Nephron (organoid): ENCODE measurements around the gene FREM1.

ENCODE experiments used
- H3K27ac Mint-ChIP-seq, 3 experiments: 2 replicates each; pipeline ENCODE4 v1.8.0; 2020; ENCODE audit warnings: mixed read lengths in 3 of 3, mild to moderate bottlenecking in 2 of 3, moderate library complexity in 1 of 3
- H3K27me3 Mint-ChIP-seq: 2 replicates; pipeline ENCODE4 v1.8.0; 2021; ENCODE audit warnings: low read depth, mild to moderate bottlenecking, moderate library complexity, mixed read lengths
- H3K36me3 Mint-ChIP-seq: 2 replicates; pipeline ENCODE4 v1.8.0; 2020; ENCODE audit warnings: low read depth, mixed read lengths
- H3K4me1 Mint-ChIP-seq: 2 replicates; pipeline ENCODE4 v1.8.0; 2020; ENCODE audit warnings: mixed read lengths
- H3K4me3 Mint-ChIP-seq, 3 experiments: 2 replicates each; pipeline ENCODE4 v1.8.0; 2020; ENCODE audit warnings: mild to moderate bottlenecking in 3 of 3, mixed read lengths in 3 of 3, moderate library complexity in 2 of 3
- H3K9me3 Mint-ChIP-seq: 2 replicates; pipeline ENCODE4 v1.8.0; 2020; ENCODE audit warnings: mixed read lengths
- TF ChIP-seq, protein P1 (sequence below), 3 experiments: fragments of 200-600 bp; sonication (generic); IDR thresholded peaks; one replicate each; pipeline ENCODE4 v1.5.0; 2021; ENCODE audit warnings: antibody characterized with exemption in 3 of 3; ENCODE audit not compliant: unreplicated experiment in 3 of 3

FREM1 gene

GRCh38 chr9:14893280-14893679 is 16.9 kb downstream of the FREM1 start:
- H3K27ac Mint-ChIP-seq = no peak overlapping the region
- no peaks in the 10 kb centered on the region for H3K27me3 Mint-ChIP-seq
- peaks cover 15% of the 10 kb centered on the region for H3K4me1 Mint-ChIP-seq
- peaks cover 71% of the 10 kb centered on the region for H3K36me3 Mint-ChIP-seq
- H3K9me3 Mint-ChIP-seq = peaks cover 6% of the 10 kb centered on the region
- no peak overlapping the region for H3K4me3 Mint-ChIP-seq
- TF ChIP-seq, protein P1, sequence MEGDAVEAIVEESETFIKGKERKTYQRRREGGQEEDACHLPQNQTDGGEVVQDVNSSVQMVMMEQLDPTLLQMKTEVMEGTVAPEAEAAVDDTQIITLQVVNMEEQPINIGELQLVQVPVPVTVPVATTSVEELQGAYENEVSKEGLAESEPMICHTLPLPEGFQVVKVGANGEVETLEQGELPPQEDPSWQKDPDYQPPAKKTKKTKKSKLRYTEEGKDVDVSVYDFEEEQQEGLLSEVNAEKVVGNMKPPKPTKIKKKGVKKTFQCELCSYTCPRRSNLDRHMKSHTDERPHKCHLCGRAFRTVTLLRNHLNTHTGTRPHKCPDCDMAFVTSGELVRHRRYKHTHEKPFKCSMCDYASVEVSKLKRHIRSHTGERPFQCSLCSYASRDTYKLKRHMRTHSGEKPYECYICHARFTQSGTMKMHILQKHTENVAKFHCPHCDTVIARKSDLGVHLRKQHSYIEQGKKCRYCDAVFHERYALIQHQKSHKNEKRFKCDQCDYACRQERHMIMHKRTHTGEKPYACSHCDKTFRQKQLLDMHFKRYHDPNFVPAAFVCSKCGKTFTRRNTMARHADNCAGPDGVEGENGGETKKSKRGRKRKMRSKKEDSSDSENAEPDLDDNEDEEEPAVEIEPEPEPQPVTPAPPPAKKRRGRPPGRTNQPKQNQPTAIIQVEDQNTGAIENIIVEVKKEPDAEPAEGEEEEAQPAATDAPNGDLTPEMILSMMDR (IDR thresholded peaks at IDR 0.05; ENCODE audit: unreplicated experiment in 3 of 3) = no peak

DNA sequence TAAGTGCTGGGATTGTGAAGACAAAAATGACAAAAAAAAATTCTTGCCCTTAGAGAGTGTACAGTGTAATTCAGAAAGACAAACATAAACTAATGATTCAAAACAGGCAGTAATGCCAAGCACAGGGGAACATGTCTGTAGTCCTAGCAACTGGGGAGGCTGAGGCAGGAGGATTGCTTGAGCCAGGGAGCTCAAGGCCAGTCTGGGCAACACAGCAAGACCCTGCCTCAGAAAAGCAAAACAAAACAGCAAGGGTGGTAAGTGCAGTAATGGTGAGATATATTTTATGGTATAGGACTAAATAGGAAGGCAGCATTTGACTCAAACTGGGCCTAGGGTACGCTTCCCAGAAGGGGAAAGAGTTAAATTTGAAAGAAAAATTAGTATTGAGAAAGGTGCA is 18.9 kb downstream of the FREM1 start:
- no peaks in the 10 kb centered on the region for H3K27me3 Mint-ChIP-seq
- peaks cover 6% of the 10 kb centered on the region for H3K9me3 Mint-ChIP-seq
- peak overlapping the region in 2 of 3 experiments; percentile 14 to 18 for H3K27ac Mint-ChIP-seq
- peaks cover 65% of the 10 kb centered on the region for H3K36me3 Mint-ChIP-seq
- peaks cover 24% of the 10 kb centered on the region for H3K4me1 Mint-ChIP-seq
- H3K4me3 Mint-ChIP-seq = no peak overlapping the region
- TF ChIP-seq, protein P1 (IDR thresholded peaks at IDR 0.05; ENCODE audit: unreplicated experiment in 3 of 3) = no peak

- H3K27me3 Mint-ChIP-seq = no peaks in the 10 kb centered on the region
- H3K4me1 Mint-ChIP-seq = peaks cover 28% of the 10 kb centered on the region
- no peak overlapping the region for H3K4me3 Mint-ChIP-seq
- peaks cover 63% of the 10 kb centered on the region for H3K36me3 Mint-ChIP-seq
- peak overlapping the region; percentile 34 to 79 (median 62) for H3K27ac Mint-ChIP-seq
- H3K9me3 Mint-ChIP-seq = peaks cover 6% of the 10 kb centered on the region
- TF ChIP-seq, protein P1 (IDR thresholded peaks at IDR 0.05; ENCODE audit: unreplicated experiment in 3 of 3) = no peak
Measured at GRCh38 chr9:14889451-14889850, 20.8 kb downstream of the FREM1 start.

DNA sequence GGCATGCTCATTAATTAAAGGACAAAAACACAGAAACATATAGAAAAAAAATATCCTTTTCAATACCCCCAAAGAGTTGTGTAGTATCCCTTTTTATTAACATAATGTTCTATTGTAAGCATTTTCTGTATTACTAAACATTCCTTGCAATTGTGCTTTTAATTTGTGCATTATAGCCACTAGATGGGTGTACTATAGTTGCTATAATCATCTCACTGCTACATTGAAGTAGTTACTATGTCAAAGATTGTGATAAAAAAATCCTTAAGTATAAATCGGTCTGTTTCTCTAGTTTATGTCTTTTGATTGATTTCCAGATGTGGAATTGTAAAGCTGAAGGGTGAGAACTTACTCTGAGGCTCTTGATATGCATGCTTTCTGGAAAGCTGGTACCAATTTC is 21.4 kb downstream of the FREM1 start:
- peaks cover 64% of the 10 kb centered on the region for H3K36me3 Mint-ChIP-seq
- TF ChIP-seq, protein P1 (IDR thresholded peaks at IDR 0.05; ENCODE audit: unreplicated experiment in 3 of 3) = no peak
- no peak overlapping the region for H3K4me3 Mint-ChIP-seq
- H3K4me1 Mint-ChIP-seq = peaks cover 32% of the 10 kb centered on the region
- H3K27ac Mint-ChIP-seq = peak overlapping the region; percentile 34 to 79 (median 62)
- H3K9me3 Mint-ChIP-seq = peaks cover 6% of the 10 kb centered on the region
- H3K27me3 Mint-ChIP-seq = no peaks in the 10 kb centered on the region

DNA sequence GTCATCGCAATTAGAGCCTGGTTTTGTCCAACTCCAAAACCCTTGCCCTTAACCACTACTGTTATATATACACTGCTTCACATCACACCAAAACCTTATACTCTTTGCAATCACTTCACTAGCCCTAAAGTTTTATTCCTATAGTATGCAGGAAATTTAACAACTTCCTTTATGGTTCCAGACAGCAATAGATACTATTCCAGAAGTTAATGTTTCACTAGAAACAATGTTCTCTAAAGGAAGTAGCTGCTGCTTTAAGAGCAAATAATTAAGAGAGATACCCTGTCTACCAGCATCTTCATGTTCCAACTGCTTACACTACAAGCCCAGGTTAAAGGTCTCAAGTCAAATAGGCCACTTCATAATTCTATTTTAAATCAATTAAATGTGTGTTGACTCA is 22.0 kb downstream of the FREM1 start:
- Mint-ChIP-seq H3K9me3 (peaks cover 3% of the 10 kb centered on the region), H3K4me3 (no peak overlapping the region), H3K4me1 (peaks cover 36% of the 10 kb centered on the region), H3K27ac (peak overlapping the region; percentile 26 to 79 (median 64)), H3K36me3 (peaks cover 64% of the 10 kb centered on the region), H3K27me3 (no peaks in the 10 kb centered on the region)
- TF ChIP-seq, protein P1 (IDR thresholded peaks at IDR 0.05; ENCODE audit: unreplicated experiment in 3 of 3) = no peak

- Mint-ChIP-seq H3K27me3 (no peaks in the 10 kb centered on the region), H3K27ac (peak overlapping the region in 2 of 3 experiments; percentile 39 to 45), H3K4me3 (no peak overlapping the region), H3K9me3 (no peaks in the 10 kb centered on the region), H3K4me1 (peaks cover 40% of the 10 kb centered on the region), H3K36me3 (peaks cover 62% of the 10 kb centered on the region)
- TF ChIP-seq, protein P1 (IDR thresholded peaks at IDR 0.05; ENCODE audit: unreplicated experiment in 3 of 3) = no peak
Measured at GRCh38 chr9:14887149-14887548, 23.1 kb downstream of the FREM1 start.
